ENCODE results near the gene POU1F1.
"Not testable (repeated sequence)": the region's sequence is repeated elsewhere in the genome, so short reads cannot be mapped to it uniquely, and the experiment has no call there.

POU1F1 gene

DNA sequence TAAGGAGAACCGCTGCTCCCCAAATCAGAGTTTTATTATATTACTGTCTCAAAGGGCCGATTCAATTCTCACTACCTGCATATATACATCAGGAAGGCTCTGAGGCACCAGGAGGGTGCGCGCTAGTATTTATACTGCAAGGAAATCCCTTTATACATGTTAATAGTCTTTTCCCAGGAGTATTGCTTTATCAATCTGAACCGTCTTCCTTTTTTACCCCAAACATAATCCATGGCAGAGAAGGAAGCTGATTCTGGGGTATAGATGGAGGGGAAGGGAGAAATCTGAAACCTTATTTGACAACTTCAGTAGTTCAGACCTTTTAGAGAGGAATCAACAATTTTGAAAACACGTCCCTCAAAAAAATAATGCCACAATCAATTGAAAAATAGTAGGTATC, at the start of gene POU1F1:
TSS of gene POU1F1 (minus strand) at position 101 of the 400 bp plus-strand sequence. CDS start 122 bp downstream, outside the sequence.
- no peak for DNase-seq

DNA sequence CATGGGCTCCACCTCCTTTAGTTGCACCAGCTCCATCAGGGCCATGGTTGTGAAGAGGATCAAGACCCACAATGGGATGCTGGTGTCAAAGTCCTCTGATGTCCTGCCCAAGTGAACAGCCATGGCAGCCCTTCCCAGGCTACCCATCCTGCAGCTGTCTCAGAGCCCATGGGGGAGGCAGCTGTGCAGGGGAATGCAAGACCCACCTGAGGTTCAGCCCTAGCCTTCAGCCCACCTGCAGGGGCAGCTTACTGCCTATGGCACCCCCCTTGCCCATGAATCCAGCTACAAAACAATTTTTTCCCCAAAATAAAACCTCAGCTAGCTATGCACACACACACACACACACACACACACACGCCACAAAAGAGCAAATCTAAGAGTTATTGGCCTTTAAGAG, 48.2 kb upstream of the POU1F1 start:
- no peak for DNase-seq

- no peak for DNase-seq
Observed at GRCh38 chr3:87320756-87321626, 44.6 kb upstream of the POU1F1 start.

DNA sequence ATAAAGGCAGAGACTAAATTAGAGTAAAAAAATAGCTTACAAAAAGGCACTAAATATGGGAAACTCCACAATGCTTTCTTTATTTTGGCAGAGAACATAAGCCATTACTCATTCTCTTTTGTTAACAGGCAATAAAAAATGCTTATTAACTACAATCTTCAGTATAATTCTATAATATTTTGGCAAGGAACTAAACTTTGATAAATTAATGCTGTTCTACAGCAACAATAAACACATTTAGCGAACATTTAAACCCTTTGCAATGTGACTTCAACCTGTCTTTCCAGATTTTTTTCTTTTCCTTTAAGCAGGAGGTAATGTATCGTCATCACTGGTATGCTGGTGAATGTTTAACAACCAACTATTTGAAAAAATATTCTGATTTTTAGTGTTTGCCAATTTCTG, 42.2 kb upstream of the POU1F1 start:
- DNase-seq = no peak

GRCh38 chr3:87317779-87318178, 41.4 kb upstream of the POU1F1 start:
- no peak for DNase-seq

DNA sequence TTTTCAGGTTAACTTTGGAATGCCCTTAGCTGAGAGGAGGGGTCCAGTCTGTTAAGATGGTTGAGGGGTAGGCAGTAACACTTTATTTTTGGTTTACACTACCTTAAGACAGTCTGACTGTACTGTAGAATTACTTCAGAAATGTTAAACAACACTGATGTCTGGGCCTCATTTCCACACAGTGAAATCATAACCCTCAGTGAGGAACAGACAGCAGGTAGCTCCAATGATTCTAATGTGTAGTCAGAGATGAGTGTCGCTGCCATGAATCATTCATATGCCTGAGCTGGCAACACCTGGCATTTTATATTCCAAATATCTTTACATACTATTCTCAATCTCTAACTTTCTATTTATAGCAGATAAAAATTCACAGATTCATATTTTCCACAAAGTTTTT, 37.3 kb upstream of the POU1F1 start:
- DNase-seq = no peak

GRCh38 chr3:87311309-87311708, 34.9 kb upstream of the POU1F1 start:
- no peak for DNase-seq

GRCh38 chr3:87309601-87310000, 33.2 kb upstream of the POU1F1 start:
- no peak for DNase-seq

DNA sequence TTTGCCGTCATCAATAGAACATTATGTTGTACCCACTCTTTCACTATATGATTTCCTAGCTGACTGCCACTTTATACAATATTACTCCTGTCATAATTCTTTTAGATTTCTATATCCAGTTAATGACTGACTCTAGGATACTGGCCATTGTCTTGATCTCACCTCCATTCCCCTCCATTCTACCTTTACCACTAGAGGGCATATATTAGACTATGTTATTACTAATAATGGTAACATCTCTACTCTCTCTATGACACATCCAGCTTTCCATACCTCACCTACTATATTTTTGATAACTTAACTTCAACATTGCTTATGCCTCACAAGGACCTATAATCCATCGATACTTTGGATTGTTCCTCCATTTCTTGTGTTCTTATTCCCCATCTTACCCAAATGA, 31.4 kb upstream of the POU1F1 start:
- DNase-seq = no peak

DNA sequence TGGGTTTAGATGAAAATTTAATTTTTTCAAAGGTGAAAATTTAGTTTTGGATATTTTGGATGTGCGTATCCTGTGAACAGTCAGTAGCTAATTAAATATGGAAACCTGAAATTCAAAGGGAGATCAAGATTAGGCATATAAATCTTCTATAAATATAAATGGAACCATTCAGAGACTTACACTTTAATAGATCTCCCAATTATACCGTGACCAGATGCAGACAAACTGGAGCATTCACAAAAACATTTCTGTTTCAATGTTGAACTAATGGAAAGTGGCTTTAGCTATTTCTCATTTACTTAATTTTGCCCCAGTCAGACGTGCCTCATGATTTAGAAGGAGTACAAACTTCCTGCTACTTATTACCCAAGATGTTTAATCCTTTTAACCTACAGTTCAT, 29.1 kb upstream of the POU1F1 start:
- DNase-seq = no peak

- DNase-seq = not testable (repeated sequence)
Observed at GRCh38 chr3:87305031-87305430, 28.6 kb upstream of the POU1F1 start.

GRCh38 chr3:87298111-87298718, 21.8 kb upstream of the POU1F1 start:
- DNase-seq = no peak

GRCh38 chr3:87288446-87288845, 12.1 kb upstream of the POU1F1 start:
- DNase-seq = no peak

DNA sequence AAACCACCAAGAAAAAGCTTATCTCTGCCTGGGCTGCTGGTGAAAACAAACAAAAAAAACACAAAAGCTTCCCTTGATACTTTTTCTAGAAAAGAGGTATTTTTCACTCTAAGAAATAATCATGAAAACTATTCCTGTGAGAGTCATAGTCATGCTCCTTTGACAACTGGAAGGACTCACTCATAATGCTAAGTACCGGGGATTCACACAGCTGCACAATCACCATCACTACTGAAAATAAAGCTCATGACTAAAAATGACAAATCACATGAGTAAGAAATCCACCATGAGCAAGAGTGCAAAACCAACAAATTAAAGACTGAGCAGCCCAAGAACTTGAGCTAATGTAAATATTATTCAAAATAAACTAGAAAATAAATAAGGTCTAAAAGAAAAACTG, 10.6 kb upstream of the POU1F1 start:
- no peak for DNase-seq

DNA sequence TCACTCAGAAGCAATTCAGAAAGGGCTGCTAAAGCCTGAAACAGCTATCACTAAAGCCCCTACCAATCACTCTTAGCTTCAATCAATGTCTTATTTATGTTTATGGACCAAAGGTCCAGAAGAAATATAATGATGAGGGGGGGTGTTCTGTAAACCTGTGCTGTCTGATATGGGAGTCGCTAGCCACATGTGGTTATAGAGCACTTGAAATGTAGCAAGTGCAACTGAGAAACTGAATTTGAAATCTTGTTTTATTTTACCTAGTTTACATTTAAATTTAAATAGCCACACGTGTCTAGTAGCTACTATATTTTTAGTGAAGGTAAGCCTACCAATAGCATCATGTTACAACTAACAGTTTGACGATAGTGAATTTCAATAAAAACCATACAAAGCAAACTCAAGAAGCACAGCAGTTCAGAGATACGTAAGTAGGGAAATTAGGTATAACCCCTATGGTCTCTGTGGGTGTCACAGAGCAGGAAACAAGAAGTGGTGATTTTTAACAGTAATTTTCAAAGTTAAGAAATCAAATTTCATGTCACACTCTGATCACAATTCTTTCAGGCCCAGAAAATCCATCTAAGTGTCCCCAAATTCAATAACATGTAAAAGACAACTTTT, 3.6 kb downstream of the POU1F1 start:
- DNase-seq = no peak

- DNase-seq = no peak
Observed at GRCh38 chr3:87270908-87271700, 5.3 kb downstream of the POU1F1 start.

DNA sequence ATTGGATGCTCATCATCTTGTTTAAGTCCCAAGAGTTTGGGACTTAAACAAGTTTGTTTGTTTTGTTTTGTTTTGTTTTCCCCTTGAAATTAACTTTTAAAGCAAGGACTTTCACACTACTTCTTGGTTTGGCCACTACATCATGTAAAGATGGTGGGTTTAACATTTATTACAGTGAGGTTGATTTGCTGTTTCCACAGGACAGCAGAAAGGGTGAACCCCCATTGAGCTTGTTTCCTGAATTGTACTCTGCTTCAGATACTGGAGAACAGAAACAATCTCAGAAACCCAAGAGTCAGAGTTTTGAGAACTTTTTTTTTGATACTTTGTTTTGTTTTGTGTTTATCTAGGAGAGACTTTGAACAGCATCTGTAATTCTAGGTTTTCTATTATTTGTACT, 6.7 kb downstream of the POU1F1 start:
- DNase-seq = no peak

DNA sequence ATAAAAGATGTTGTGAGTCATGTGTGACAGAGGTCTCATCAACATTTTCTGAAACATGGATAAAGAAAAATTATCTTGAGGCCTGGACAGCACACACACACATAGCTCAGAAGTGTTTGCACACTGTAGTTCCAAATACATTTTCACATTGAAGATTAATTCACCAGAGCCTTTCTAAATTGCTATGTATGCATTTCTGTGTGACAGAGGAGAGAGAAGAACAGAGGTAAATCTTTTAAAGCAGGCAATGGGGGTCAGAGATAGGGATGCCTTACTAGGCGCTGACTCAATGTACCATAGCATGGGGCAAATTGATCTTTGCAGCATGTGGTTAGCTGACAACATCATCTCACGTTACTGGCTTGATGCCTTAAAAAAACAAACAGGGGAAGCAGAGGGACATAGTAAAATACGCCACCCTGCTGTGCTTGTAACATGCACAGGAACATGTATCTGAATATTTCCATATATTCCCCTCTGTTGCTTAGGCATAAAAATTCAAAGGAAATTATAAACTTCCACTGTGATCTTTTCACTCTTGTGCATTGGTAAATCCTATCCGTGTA, 7.7 kb downstream of the POU1F1 start:
- no peak for DNase-seq

DNA sequence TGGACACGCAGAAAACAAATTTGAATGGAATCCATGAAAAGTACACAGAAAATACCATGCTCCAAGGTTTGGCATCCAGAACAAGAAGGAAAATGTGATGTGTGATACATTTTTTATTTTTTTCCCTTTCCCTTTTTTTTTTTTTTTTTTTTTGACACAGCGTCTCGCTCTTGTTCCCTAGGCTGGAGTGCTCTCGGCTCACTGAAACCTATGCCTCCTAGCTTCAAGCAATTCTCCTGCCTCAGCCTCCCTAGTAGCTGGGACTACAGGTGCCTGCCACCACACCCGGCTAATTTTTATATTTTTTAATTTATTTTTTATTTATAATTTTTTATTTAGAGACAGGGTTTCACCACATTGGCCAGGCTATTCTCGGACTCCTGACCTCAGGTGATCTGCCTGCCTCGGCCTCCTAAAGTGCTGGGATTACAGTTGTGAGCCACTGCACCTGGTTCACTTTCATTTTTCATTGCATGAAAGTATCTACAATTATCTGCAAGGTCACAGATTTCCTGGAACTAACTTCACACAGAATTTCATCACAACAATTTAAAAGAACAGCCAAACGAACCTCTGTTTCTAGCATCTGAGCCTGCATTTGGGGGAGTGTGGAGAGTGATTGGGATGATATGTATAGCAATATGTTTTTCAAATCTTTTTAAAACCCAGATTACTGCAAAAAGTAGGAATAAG, 8.3 kb downstream of the POU1F1 start:
- DNase-seq = no peak

- no peak for DNase-seq
Observed at GRCh38 chr3:87261925-87262324, 14.5 kb downstream of the POU1F1 start.

- peak; percentile 39 for DNase-seq
Observed at GRCh38 chr3:87260270-87260669, 16.1 kb downstream of the POU1F1 start.

- DNase-seq = no peak
Observed at GRCh38 chr3:87250009-87250408, 26.4 kb downstream of the POU1F1 start.
